Measurements from ENCODE around the gene KANSL1L. TPM values are rescaled to one million over a fixed set of nuclear protein-coding genes. Genes with fewer than 3 reads are reported as not detected.

The KANSL1L gene
- total RNA-seq, 1 donor from 2014 or later: 39.6 TPM

GRCh38 chr2:210009896-210010295 is 161.3 kb downstream of the KANSL1L start:
- H3K4me1 ChIP-seq: peaks cover 0 to 8% of the 10 kb centered on the region in 2 donors
- no peak for DNase-seq (ENCODE audit: low spot score in 2 of 2)
- H3K36me3 ChIP-seq: peaks cover 15 to 40% of the 10 kb centered on the region in 2 donors
- no peak overlapping the region for H3K27ac ChIP-seq
- H3K9me3 ChIP-seq: no peaks in the 10 kb centered on the region
- intact Hi-C loops (cut with DNase I): no loop called here
- H3K4me3 ChIP-seq: no peak overlapping the region
- TF ChIP-seq CTCF (IDR thresholded peaks at IDR 0.05): no peak
- H3K27me3 ChIP-seq: no peaks in the 10 kb centered on the region

DNA sequence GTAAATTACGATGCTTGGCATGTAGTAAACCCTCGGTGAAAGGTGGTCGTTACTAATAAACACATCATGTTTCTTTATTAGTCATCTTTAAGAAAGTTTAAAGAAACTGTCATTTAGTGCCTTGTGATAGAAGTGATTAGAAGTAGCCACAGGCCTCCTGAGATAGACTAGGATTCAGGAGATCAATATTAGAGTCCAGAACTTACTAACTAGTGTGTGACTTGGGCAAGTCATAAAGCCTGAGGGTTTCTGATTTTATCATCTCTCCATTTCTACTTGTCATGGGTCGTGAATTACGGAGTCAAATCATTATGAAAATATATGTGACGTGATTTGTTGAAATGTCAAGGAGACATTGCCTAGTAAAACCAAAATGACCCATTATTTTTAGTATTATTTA is 162.1 kb downstream of the KANSL1L start:
- H3K4me3 ChIP-seq: no peak overlapping the region
- H3K27ac ChIP-seq: no peak overlapping the region
- H3K9me3 ChIP-seq: no peaks in the 10 kb centered on the region
- DNase-seq (ENCODE audit: low spot score in 2 of 2): no peak
- peaks cover 0 to 15% of the 10 kb centered on the region in 2 donors for H3K4me1 ChIP-seq
- intact Hi-C loops (cut with DNase I): no loop called here
- TF ChIP-seq CTCF (IDR thresholded peaks at IDR 0.05): no peak
- H3K36me3 ChIP-seq: peaks cover 8 to 37% of the 10 kb centered on the region in 2 donors
- no peaks in the 10 kb centered on the region for H3K27me3 ChIP-seq

GRCh38 chr2:210007895-210008294 is 163.3 kb downstream of the KANSL1L start:
- peaks cover 0 to 27% of the 10 kb centered on the region in 2 donors for H3K4me1 ChIP-seq
- DNase-seq (ENCODE audit: low spot score in 2 of 2): no peak
- no peak for TF ChIP-seq CTCF (IDR thresholded peaks at IDR 0.05)
- H3K27ac ChIP-seq: no peak overlapping the region
- H3K4me3 ChIP-seq: no peak overlapping the region
- no peaks in the 10 kb centered on the region for H3K9me3 ChIP-seq
- intact Hi-C loops (cut with DNase I): no loop called here
- peaks cover 6 to 28% of the 10 kb centered on the region in 2 donors for H3K36me3 ChIP-seq
- no peaks in the 10 kb centered on the region for H3K27me3 ChIP-seq

GRCh38 chr2:210004881-210005280 is 166.3 kb downstream of the KANSL1L start:
- intact Hi-C loops (cut with DNase I): no loop called here
- Histone ChIP-seq H3K36me3 (peaks cover 5 to 6% of the 10 kb centered on the region in 2 donors), H3K4me1 (peaks cover 0 to 29% of the 10 kb centered on the region in 2 donors), H3K27ac (no peak overlapping the region), H3K9me3 (no peaks in the 10 kb centered on the region), H3K4me3 (no peak overlapping the region), H3K27me3 (no peaks in the 10 kb centered on the region)
- TF ChIP-seq CTCF (IDR thresholded peaks at IDR 0.05): no peak
- DNase-seq (ENCODE audit: low spot score in 2 of 2): no peak

DNA sequence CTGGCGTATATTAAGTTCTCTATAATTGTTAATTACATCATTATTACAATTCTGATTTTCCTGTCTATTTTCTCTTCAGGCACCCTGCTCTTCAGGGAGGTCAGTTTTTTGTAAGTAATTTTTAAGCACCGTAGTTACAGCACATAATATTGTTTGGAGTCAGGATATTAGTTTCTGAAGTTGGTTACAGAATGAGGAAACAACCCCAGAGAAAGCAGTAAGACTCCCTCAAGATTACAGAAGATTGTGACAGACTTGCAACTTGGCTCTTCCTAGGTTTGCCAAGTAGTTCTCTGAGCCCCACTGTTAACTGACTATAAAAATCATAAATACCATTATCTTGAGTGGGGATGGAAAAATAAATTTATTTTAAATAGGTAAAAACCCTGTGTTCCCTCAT is 167.8 kb downstream of the KANSL1L start:
- peaks cover 0 to 29% of the 10 kb centered on the region in 2 donors for H3K4me1 ChIP-seq
- H3K36me3 ChIP-seq: no peaks in the 10 kb centered on the region
- no peaks in the 10 kb centered on the region for H3K9me3 ChIP-seq
- H3K27me3 ChIP-seq: no peaks in the 10 kb centered on the region
- DNase-seq (ENCODE audit: low spot score in 2 of 2): no peak
- intact Hi-C loops (cut with DNase I): loop anchor here (2.0 kb wide), 1 partner anchor 473 kb away; the partner anchor contains the start of gene LANCL1
- no peak overlapping the region for H3K27ac ChIP-seq
- peak overlapping the region; percentile 87 to 91 for H3K4me3 ChIP-seq
- no peak for TF ChIP-seq CTCF (IDR thresholded peaks at IDR 0.05)
